Epidermal melanocyte (primary cell): Measurements from ENCODE around the gene SRRM5.
"Not testable (repeated sequence)": the region's sequence is repeated elsewhere in the genome, so short reads cannot be mapped to it uniquely, and the experiment has no call there.

Experiments
- DNase-seq: peaks from one replicate; pipeline ENCODE4 v3.0.0; 2011; ENCODE audit warnings: low spot score; ENCODE audit not compliant: insufficient read length

The SRRM5 gene

GRCh38 chr19:43591904-43592772 lies 19.8 kb upstream of the SRRM5 start:
- DNase-seq: no peak

GRCh38 chr19:43592800-43593350 lies 19.0 kb upstream of the SRRM5 start:
- no peak for DNase-seq

GRCh38 chr19:43594081-43594697 lies 17.7 kb upstream of the SRRM5 start:
- DNase-seq: no peak

GRCh38 chr19:43594710-43595604 lies 16.9 kb upstream of the SRRM5 start:
- no peak for DNase-seq

GRCh38 chr19:43595605-43595998 lies 16.3 kb upstream of the SRRM5 start:
- DNase-seq: no peak

- peak; percentile 97 for DNase-seq
These were observed 15.7 kb upstream of the SRRM5 start, which contains the start of the genes IRGQ and ZNF576 for GRCh38 chr19:43595999-43596841. Gene IRGQ (minus strand): TSS chr19:43596134. CDS start chr19:43595338, 796 bp downstream. Gene ZNF576 (plus strand): TSS chr19:43596595. CDS start chr19:43597109, 514 bp downstream.

GRCh38 chr19:43596842-43597461 lies 14.9 kb upstream of the SRRM5 start:
- DNase-seq: no peak

GRCh38 chr19:43597876-43598275 lies 14.0 kb upstream of the SRRM5 start:
- no peak for DNase-seq

GRCh38 chr19:43598445-43599240 lies 13.2 kb upstream of the SRRM5 start:
- no peak for DNase-seq

- DNase-seq: no peak
These were observed 12.1 kb upstream of the SRRM5 start for GRCh38 chr19:43599635-43600295.

- DNase-seq: not testable (repeated sequence)
These were observed 11.6 kb upstream of the SRRM5 start for GRCh38 chr19:43600326-43600725.

- DNase-seq: no peak
These were observed 5.9 kb upstream of the SRRM5 start for GRCh38 chr19:43605875-43606568.

GRCh38 chr19:43606569-43607229 lies 5.2 kb upstream of the SRRM5 start:
- DNase-seq: no peak

- DNase-seq: no peak
These were observed 4.4 kb upstream of the SRRM5 start for GRCh38 chr19:43607238-43608205.

- DNase-seq: no peak
These were observed 2.0 kb upstream of the SRRM5 start for GRCh38 chr19:43609872-43610271.

GRCh38 chr19:43610493-43610892 lies 1.4 kb upstream of the SRRM5 start:
- DNase-seq: no peak
